H1 (cell line): Measurements from ENCODE around the gene LIN37.

ENCODE experiments used
- CHD7 ChIP-seq: fragments of 300-600 bp; sonication (generic); IDR thresholded peaks from 2 replicates; pipeline ENCODE4 v1.7.1; 2012; ENCODE audit warnings: low read length, moderate library complexity, mild to moderate bottlenecking, inconsistent platforms; ENCODE audit not compliant: insufficient replicate concordance
- CTCF ChIP-seq, 3 experiments: IDR thresholded peaks; 1 replicate in 2 of 3; 2 replicates in 1 of 3; pipeline versions ENCODE4 v1.5.1 to v1.6.1; 2011; ENCODE audit warnings: low read length in 3 of 3, mild to moderate bottlenecking in 3 of 3, inconsistent platforms in 2 of 3, low read depth in 1 of 3, moderate library complexity in 1 of 3; ENCODE audit not compliant: insufficient read depth in 1 of 3; ENCODE audit errors: control extremely low read depth in 1 of 3
- EP300 ChIP-seq, 2 experiments: IDR thresholded peaks; 1 replicate in 1 of 2; 2 replicates in 1 of 2; pipeline ENCODE4 v1.6.1; 2011 to 2012; ENCODE audit warnings: low read depth in 2 of 2, low read length in 2 of 2, mild to moderate bottlenecking in 2 of 2, borderline replicate concordance in 1 of 2, inconsistent platforms in 1 of 2, moderate library complexity in 1 of 2
- HDAC6 ChIP-seq: IDR thresholded peaks from one replicate; pipeline ENCODE4 v1.7.1; 2012; ENCODE audit warnings: low read depth, mild to moderate bottlenecking, inconsistent platforms, low read length, moderate library complexity
- JUND ChIP-seq: IDR thresholded peaks from 2 replicates; pipeline ENCODE4 v1.6.1; 2011; ENCODE audit warnings: mild to moderate bottlenecking, improper control_type of control experiment, low read length
- NANOG ChIP-seq: IDR thresholded peaks from 2 replicates; pipeline ENCODE4 v1.6.1; 2011; ENCODE audit warnings: low read length, low read depth, mild to moderate bottlenecking, inconsistent platforms; ENCODE audit not compliant: insufficient read depth, poor library complexity, severe bottlenecking

DNA sequence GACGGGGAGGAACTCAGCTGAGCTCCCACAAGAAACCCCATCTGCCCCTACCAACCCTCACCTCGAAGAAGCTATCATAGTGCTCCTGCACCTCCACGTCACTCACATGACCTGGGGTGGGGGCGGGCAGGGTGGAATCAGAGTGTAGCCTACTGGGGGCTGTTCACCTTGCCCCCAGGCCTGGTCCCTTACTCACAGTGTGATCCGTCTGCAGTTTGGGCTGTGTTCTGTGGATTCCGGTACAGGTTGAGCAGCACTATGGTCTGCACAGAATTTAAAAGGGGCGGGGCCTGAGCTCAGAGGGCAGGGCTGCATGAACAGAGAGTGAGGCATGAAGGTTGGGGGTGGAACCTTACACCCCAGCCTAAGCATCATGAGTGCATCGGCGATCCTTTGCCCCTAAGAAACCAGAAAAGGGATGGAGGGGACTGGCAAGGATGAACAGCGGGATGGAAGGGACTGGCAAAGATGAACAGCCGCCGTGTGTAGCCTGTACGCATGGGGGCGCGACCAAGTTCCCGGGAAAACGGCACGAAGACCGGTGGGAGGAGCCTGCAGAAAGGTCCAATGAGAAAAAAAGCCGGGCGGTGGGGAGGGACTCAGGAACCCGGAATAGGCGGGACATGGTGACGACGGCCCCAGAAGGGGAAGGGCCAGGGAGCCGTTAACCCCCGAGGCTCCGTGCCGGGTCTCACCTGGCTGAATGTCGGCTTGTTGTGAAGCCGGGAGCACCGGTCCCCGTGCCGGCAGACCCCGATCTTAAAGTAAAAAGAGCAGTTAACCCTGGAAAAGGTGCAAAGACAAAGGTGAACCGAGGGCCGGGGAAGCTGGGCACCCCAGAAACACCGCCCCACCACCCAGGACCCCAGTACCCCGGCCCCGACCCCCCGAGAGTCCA, 3.7 kb upstream of the LIN37 start:
- TF ChIP-seq CHD7 (no peak), JUND (no peak), EP300 (IDR thresholded peaks at IDR 0.05; ENCODE audit: borderline replicate concordance in 1 of 2, low read depth in 2 of 2, low read length in 2 of 2) (no peak), NANOG (no peak), CTCF (IDR thresholded peaks at IDR 0.05; ENCODE audit: control extremely low read depth in 1 of 3, insufficient read depth in 1 of 3, low read depth in 1 of 3, low read length in 3 of 3) (peak; percentile 15 to 52 (median 48)), HDAC6 (no peak)
